ENCODE results near the gene EIF3C.
"Not testable (repeated sequence)": the region's sequence is repeated elsewhere in the genome, so short reads cannot be mapped to it uniquely, and the experiment has no call there.

- TF ChIP-seq SUZ12 (IDR thresholded peaks at IDR 0.05; ENCODE audit: extremely low read depth, insufficient read depth, insufficient read length); YY1 (IDR thresholded peaks at IDR 0.05; ENCODE audit: insufficient read depth, insufficient read length); ZNF274 (IDR thresholded peaks at IDR 0.05; ENCODE audit: low read depth, low read length): not testable (repeated sequence)
These were observed at the start of gene EIF3C for GRCh38 chr16:28711220-28712083.

Data from NT2/D1 (cell line).